ENCODE measurements around the gene DYRK1A. TPM values are rescaled to one million over a fixed set of nuclear protein-coding genes. Genes with fewer than 3 reads are reported as not detected.

DYRK1A gene
- total RNA-seq, 4 donors from 2014 or later: 76.5 to 105 (median 91.3) TPM

DNA sequence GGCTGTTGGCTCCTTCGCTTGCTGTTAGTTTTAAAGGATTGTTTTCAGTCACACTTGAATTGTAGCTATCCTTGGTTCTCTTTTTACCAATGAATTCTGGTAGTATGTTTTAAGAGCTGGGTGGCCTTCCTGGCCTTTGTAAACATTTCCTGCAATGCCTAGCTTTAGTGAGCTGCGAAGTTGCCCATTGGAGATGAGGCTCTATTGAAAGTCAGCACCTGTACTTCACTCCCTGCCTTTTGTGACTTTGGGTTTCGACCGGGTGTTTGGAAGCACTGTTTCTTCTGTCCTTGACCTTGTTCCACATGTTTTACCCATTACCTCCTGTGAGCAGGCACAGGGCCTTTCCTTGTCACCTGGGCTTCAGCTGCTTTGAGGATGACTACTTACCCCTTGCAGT is 64.7 kb downstream of the DYRK1A start:
- no peak for TF ChIP-seq EP300 (IDR thresholded peaks at IDR 0.05)
- TF ChIP-seq, protein P1, sequence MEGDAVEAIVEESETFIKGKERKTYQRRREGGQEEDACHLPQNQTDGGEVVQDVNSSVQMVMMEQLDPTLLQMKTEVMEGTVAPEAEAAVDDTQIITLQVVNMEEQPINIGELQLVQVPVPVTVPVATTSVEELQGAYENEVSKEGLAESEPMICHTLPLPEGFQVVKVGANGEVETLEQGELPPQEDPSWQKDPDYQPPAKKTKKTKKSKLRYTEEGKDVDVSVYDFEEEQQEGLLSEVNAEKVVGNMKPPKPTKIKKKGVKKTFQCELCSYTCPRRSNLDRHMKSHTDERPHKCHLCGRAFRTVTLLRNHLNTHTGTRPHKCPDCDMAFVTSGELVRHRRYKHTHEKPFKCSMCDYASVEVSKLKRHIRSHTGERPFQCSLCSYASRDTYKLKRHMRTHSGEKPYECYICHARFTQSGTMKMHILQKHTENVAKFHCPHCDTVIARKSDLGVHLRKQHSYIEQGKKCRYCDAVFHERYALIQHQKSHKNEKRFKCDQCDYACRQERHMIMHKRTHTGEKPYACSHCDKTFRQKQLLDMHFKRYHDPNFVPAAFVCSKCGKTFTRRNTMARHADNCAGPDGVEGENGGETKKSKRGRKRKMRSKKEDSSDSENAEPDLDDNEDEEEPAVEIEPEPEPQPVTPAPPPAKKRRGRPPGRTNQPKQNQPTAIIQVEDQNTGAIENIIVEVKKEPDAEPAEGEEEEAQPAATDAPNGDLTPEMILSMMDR (IDR thresholded peaks at IDR 0.05): no peak
- no peak for TF ChIP-seq POLR2A (IDR thresholded peaks at IDR 0.05)
- TF ChIP-seq POLR2AphosphoS5 (IDR thresholded peaks at IDR 0.05): no peak
- H3K4me3 ChIP-seq: no peak overlapping the region
- H3K9me3 ChIP-seq: no peaks in the 10 kb centered on the region
- 77% methylated on average over 4 of the region's 4 CpGs for WGBS
- H3K27ac ChIP-seq: peak overlapping the region; percentile 30
- peaks cover 7% of the 10 kb centered on the region for H3K36me3 ChIP-seq
- peaks cover 32% of the 10 kb centered on the region for H3K4me1 ChIP-seq
- no peak for DNase-seq (ENCODE audit: low spot score in 2 of 2)
- H3K27me3 ChIP-seq: no peaks in the 10 kb centered on the region

DNA sequence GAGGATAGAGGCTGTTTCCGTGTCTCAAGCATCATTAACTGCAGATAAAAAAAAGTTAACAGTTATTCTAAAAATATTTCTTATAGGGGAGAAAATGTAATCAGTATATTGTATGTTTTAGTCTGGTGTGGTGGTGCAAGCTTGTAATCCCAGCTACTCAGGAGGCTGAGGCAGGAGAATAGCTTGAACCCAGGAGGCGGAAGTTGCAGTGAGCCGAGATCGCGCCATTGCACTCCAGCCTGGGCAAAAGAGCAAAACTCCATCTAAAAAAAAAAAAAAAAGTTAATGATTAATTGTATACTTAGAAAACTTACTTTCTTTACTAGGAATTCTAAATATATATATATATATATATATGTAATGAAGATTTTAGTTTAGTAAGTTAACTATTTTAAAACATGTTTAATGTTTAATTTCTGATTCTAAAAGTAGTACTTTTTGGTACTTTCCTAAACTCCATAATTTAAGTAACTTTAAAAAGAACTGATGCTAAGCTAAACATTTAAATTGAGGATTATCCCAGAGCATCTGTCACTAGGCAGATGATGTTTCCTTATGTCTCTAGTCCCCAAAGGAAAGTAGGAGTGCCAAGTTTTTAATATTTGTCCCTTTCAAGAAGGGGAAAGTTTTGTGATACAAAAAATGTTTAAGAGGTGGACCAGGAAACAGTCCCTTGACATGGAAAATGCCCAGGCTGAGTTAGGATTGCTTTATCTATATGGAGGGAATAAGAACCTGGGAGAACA is 66.3 kb downstream of the DYRK1A start:
- no peaks in the 10 kb centered on the region for H3K27me3 ChIP-seq
- peaks cover 4% of the 10 kb centered on the region for H3K36me3 ChIP-seq
- WGBS: 92% methylated on average over 5 of the region's 5 CpGs
- no peak for DNase-seq (ENCODE audit: low spot score in 2 of 2)
- no peaks in the 10 kb centered on the region for H3K9me3 ChIP-seq
- H3K27ac ChIP-seq: no peak overlapping the region
- H3K4me3 ChIP-seq: no peak overlapping the region
- TF ChIP-seq POLR2A (IDR thresholded peaks at IDR 0.05) (no peak), POLR2AphosphoS5 (IDR thresholded peaks at IDR 0.05) (no peak), EP300 (IDR thresholded peaks at IDR 0.05) (no peak)
- TF ChIP-seq, protein P1 (IDR thresholded peaks at IDR 0.05): no peak
- H3K4me1 ChIP-seq: peaks cover 43% of the 10 kb centered on the region

DNA sequence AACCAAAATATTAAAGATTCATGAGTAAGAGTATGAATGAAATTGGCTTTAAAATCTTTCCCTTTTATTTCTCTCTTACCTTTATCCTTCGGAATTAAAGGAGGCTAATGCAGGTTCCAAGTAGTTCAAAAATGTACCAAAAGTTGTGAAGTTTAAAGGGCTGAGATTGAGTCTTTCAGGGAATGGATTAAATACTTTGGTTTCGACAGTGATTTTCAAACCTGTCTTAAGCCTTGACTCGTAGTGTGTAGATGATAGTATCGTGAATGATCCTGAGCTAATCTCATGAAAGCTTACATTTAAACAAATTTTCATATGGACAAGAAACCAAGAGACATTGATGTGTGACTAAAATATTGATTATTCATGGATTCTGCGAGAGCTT is 66.9 kb downstream of the DYRK1A start:
- no peaks in the 10 kb centered on the region for H3K27me3 ChIP-seq
- DNase-seq (ENCODE audit: low spot score in 2 of 2): no peak
- TF ChIP-seq POLR2AphosphoS5 (IDR thresholded peaks at IDR 0.05) (no peak), EP300 (IDR thresholded peaks at IDR 0.05) (no peak), POLR2A (IDR thresholded peaks at IDR 0.05) (no peak)
- TF ChIP-seq, protein P1 (IDR thresholded peaks at IDR 0.05): no peak

GRCh38 chr21:37435120-37435519 is 68.5 kb downstream of the DYRK1A start:
- no peaks in the 10 kb centered on the region for H3K36me3 ChIP-seq
- TF ChIP-seq POLR2AphosphoS5 (IDR thresholded peaks at IDR 0.05) (no peak), EP300 (IDR thresholded peaks at IDR 0.05) (no peak), POLR2A (IDR thresholded peaks at IDR 0.05) (no peak)
- TF ChIP-seq, protein P1 (IDR thresholded peaks at IDR 0.05): no peak
- peaks cover 47% of the 10 kb centered on the region for H3K4me1 ChIP-seq
- no peak overlapping the region for H3K27ac ChIP-seq
- no peak for DNase-seq (ENCODE audit: low spot score in 2 of 2)
- no peaks in the 10 kb centered on the region for H3K9me3 ChIP-seq
- H3K4me3 ChIP-seq: no peak overlapping the region
- WGBS: 24% methylated on average over 6 of the region's 6 CpGs
- H3K27me3 ChIP-seq: no peaks in the 10 kb centered on the region

More for the DNA sequence above, 66.9 kb downstream of the DYRK1A start:
- H3K27ac ChIP-seq: no peak overlapping the region
- 96% methylated on average over 5 of the region's 5 CpGs for WGBS
- no peaks in the 10 kb centered on the region for H3K9me3 ChIP-seq
- peaks cover 43% of the 10 kb centered on the region for H3K4me1 ChIP-seq
- no peak overlapping the region for H3K4me3 ChIP-seq
- peaks cover 4% of the 10 kb centered on the region for H3K36me3 ChIP-seq

- Histone ChIP-seq H3K36me3 (no peaks in the 10 kb centered on the region), H3K27me3 (no peaks in the 10 kb centered on the region), H3K4me1 (peaks cover 42% of the 10 kb centered on the region), H3K4me3 (no peak overlapping the region), H3K9me3 (no peaks in the 10 kb centered on the region), H3K27ac (no peak overlapping the region)
- TF ChIP-seq, protein P1 (IDR thresholded peaks at IDR 0.05): no peak
- TF ChIP-seq POLR2A (IDR thresholded peaks at IDR 0.05) (no peak), EP300 (IDR thresholded peaks at IDR 0.05) (no peak), POLR2AphosphoS5 (IDR thresholded peaks at IDR 0.05) (no peak)
- no peak for DNase-seq (ENCODE audit: low spot score in 2 of 2)
- 41% methylated on average over 3 of the region's 3 CpGs for WGBS
Observed at GRCh38 chr21:37435711-37436110, 69.1 kb downstream of the DYRK1A start.

Measured in suprapubic skin (tissue), 4 donors.